HepG2 (cell line): Measurements from ENCODE around the gene ATP2C2. TPM values are rescaled to one million over a fixed set of nuclear protein-coding genes. Genes with fewer than 3 reads are reported as not detected.

ENCODE experiments used
- CHCHD3 ChIP-seq: sonication (generic); formaldehyde crosslinking; IDR thresholded peaks from 2 replicates; pipeline ENCODE4 v1.8.0; 2022; ENCODE audit warnings: mild to moderate bottlenecking, missing genetic modification reagents, moderate library complexity
- DBP ChIP-seq: sonication (generic); formaldehyde crosslinking; IDR thresholded peaks from 2 replicates; pipeline ENCODE4 v1.4.0; 2020; ENCODE audit warnings: missing genetic modification reagents; ENCODE audit errors: not compliant biosample characterization
- DDIT3 ChIP-seq: sonication (generic); formaldehyde crosslinking; IDR thresholded peaks from 2 replicates; pipeline ENCODE4 v1.4.0; 2020; ENCODE audit warnings: mild to moderate bottlenecking, missing genetic modification reagents
- ELF4 ChIP-seq: sonication (generic); formaldehyde crosslinking; IDR thresholded peaks from 2 replicates; pipeline ENCODE4 v1.5.0; 2020; ENCODE audit warnings: missing genetic modification reagents, mild to moderate bottlenecking, moderate library complexity, borderline replicate concordance
- FOXA1 ChIP-seq, 2 experiments: fragments of 450-650 bp in 1 of 2; sonication (generic) in 1 of 2; formaldehyde crosslinking in 1 of 2; IDR thresholded peaks; 2 replicates each; pipeline versions ENCODE4 v1.4.0 to v1.6.1; 2016 to 2020; ENCODE audit warnings: missing genetic modification reagents in 1 of 2
- MYNN ChIP-seq: sonication (generic); formaldehyde crosslinking; IDR thresholded peaks from 2 replicates; pipeline ENCODE4 v1.4.0; 2020; ENCODE audit warnings: mild to moderate bottlenecking, low read depth, missing genetic modification reagents
- PAX8 ChIP-seq: sonication (generic); formaldehyde crosslinking; IDR thresholded peaks from 2 replicates; pipeline ENCODE4 v1.8.0; 2022; ENCODE audit warnings: mild to moderate bottlenecking, missing genetic modification reagents, borderline replicate concordance
- PAXIP1 ChIP-seq: sonication (generic); formaldehyde crosslinking; conservative IDR thresholded peaks from 2 replicates; pipeline ENCODE4 v1.4.0; 2020; ENCODE audit warnings: mild to moderate bottlenecking, missing genetic modification reagents, moderate library complexity
- PITX1 ChIP-seq: sonication (generic); formaldehyde crosslinking; IDR thresholded peaks from 2 replicates; pipeline ENCODE4 v1.5.1; 2020; ENCODE audit warnings: mild to moderate bottlenecking, missing genetic modification reagents
- POGZ ChIP-seq: sonication (generic); formaldehyde crosslinking; IDR thresholded peaks from 2 replicates; pipeline ENCODE4 v1.4.0; 2020; ENCODE audit warnings: mild to moderate bottlenecking, missing genetic modification reagents
- SOX13 ChIP-seq, 3 experiments: fragments of 450-650 bp in 1 of 3; sonication (generic) in 1 of 3; formaldehyde crosslinking in 1 of 3; IDR thresholded peaks in 2 of 3; conservative IDR thresholded peaks in 1 of 3; 2 replicates each; pipeline versions ENCODE4 v1.5.0 to v1.6.1; 2016 to 2020; ENCODE audit warnings: antibody characterized with exemption in 1 of 3, mild to moderate bottlenecking in 1 of 3, missing compliant biosample characterization in 1 of 3, missing genetic modification reagents in 1 of 3, moderate library complexity in 1 of 3
- TBL1XR1 ChIP-seq: fragments of 150-350 bp; IDR thresholded peaks from 2 replicates; pipeline ENCODE4 v1.6.1; 2014; ENCODE audit warnings: borderline replicate concordance, low read length; ENCODE audit not compliant: partially characterized antibody
- TBX2 ChIP-seq: sonication (generic); formaldehyde crosslinking; IDR thresholded peaks from 2 replicates; pipeline ENCODE4 v1.5.0; 2020; ENCODE audit warnings: missing genetic modification reagents, mild to moderate bottlenecking, borderline replicate concordance
- ZFP91 ChIP-seq: sonication (generic); formaldehyde crosslinking; IDR thresholded peaks from 2 replicates; pipeline ENCODE4 v1.9.0; 2022; ENCODE audit warnings: missing genetic modification reagents, mild to moderate bottlenecking, borderline replicate concordance
- ZNF101 ChIP-seq: sonication (generic); formaldehyde crosslinking; IDR thresholded peaks from 2 replicates; pipeline ENCODE4 v1.4.0; 2020; ENCODE audit warnings: mild to moderate bottlenecking, low read depth, missing genetic modification reagents, borderline replicate concordance
- ZNF205 ChIP-seq: IDR thresholded peaks from 2 replicates; pipeline ENCODE4 v1.6.1; 2018; ENCODE audit warnings: missing biosample characterization, missing genetic modification reagents
- ZNF292 ChIP-seq: sonication (generic); formaldehyde crosslinking; IDR thresholded peaks from 2 replicates; pipeline ENCODE4 v1.8.1; 2022; ENCODE audit warnings: mild to moderate bottlenecking, low read depth, missing genetic modification reagents, borderline replicate concordance
- ZNF350 ChIP-seq: sonication (generic); formaldehyde crosslinking; IDR thresholded peaks from 2 replicates; pipeline ENCODE4 v1.4.0; 2020; ENCODE audit warnings: mild to moderate bottlenecking, low read depth, missing genetic modification reagents, borderline replicate concordance
- ZNF431 ChIP-seq: sonication (generic); formaldehyde crosslinking; IDR thresholded peaks from 2 replicates; pipeline ENCODE4 v1.9.0; 2022; ENCODE audit warnings: missing genetic modification reagents, low read depth, mild to moderate bottlenecking, borderline replicate concordance
- ZNF768 ChIP-seq: sonication (generic); formaldehyde crosslinking; IDR thresholded peaks from 2 replicates; pipeline ENCODE4 v1.4.0; 2020; ENCODE audit warnings: missing genetic modification reagents
- ZNF883 ChIP-seq: sonication (generic); formaldehyde crosslinking; IDR thresholded peaks from 2 replicates; pipeline ENCODE4 v1.5.1; 2020; ENCODE audit warnings: mild to moderate bottlenecking, missing genetic modification reagents; ENCODE audit errors: not compliant biosample characterization
- polyA plus RNA-seq, 8 experiments: library from polyadenylated mRNA; depleted of rRNA in 3 of 8; stranded (reverse) in 7 of 8; unstranded in 1 of 8; fragments of >200 nt; fragmentation: Illumina TruSeq in 4 of 8; extraction: Trizol in 4 of 8; gene quantifications; 2 replicates each; pipeline versions ENCODE4 v1.2.1 to v1.2.3, GENCODE V29; 2011 to 2016; ENCODE audit warnings: low read depth in 4 of 8, missing spikeins in 1 of 8, mixed read lengths in 1 of 8; ENCODE audit not compliant: insufficient read depth in 1 of 8
- total RNA-seq, 5 experiments: library from RNA; depleted of rRNA; stranded (reverse); fragments of >200 nt; fragmentation: Illumina TruSeq; extraction: Trizol; gene quantifications; 2 replicates each; pipeline ENCODE4 v1.2.3, GENCODE V29; 2016; ENCODE audit warnings: low read depth in 1 of 5

ATP2C2 gene
- total and polyA plus RNA-seq, 2 of the 13 experiments (the other 11 are each of a cell fraction or from before 2014, with no cell fraction given), result 0.07 TPM; not detected in 1

- no peak for TF ChIP-seq ZNF101 (CRISPR knock-in tag)
- no peak for TF ChIP-seq MYNN (CRISPR knock-in tag)
- TF ChIP-seq ZNF768 (CRISPR knock-in tag), result no peak
- TF ChIP-seq ZNF431 (CRISPR knock-in tag), result no peak
- no peak for TF ChIP-seq CHCHD3 (CRISPR knock-in tag)
- no peak for TF ChIP-seq ZNF350 (CRISPR knock-in tag)
- TF ChIP-seq ZNF205 (CRISPR knock-in tag), result no peak
- no peak for TF ChIP-seq ZNF292 (CRISPR knock-in tag)
- TF ChIP-seq ELF4 (CRISPR knock-in tag), result no peak
- no peak for TF ChIP-seq TBL1XR1
- TF ChIP-seq PITX1 (CRISPR knock-in tag), result 0 out of 2 replicates have a peak, but pooled peaks have one; percentile 11
- 0 out of 2 replicates have a peak, but pooled peaks have one; percentile 21 for TF ChIP-seq ZFP91 (CRISPR knock-in tag)
- no peak for TF ChIP-seq POGZ (CRISPR knock-in tag)
- TF ChIP-seq TBX2 (CRISPR knock-in tag), result peak; percentile 20; the same call in 1 of the 2 replicates
- TF ChIP-seq FOXA1 (IDR thresholded peaks at IDR 0.05), result no peak
- 0 out of 2 replicates have a peak, but pooled peaks have one; percentile 22 for TF ChIP-seq FOXA1 (CRISPR knock-in tag; IDR thresholded peaks at IDR 0.05)
- TF ChIP-seq DDIT3 (CRISPR knock-in tag), result no peak
- TF ChIP-seq SOX13 (IDR thresholded peaks at IDR 0.05), result no peak
- peak in 1 of 2 experiments; percentile 71; a peak in 1 of 4 replicates for TF ChIP-seq SOX13 (CRISPR knock-in tag; conservative IDR thresholded peaks at IDR 0.05 in 1 of 2, IDR thresholded peaks at IDR 0.05 in 1 of 2)
- TF ChIP-seq PAX8 (CRISPR knock-in tag), result no peak
- no peak for TF ChIP-seq DBP (CRISPR knock-in tag)
- TF ChIP-seq ZNF883, result no peak
- peak; percentile 36; the same call in 1 of the 2 replicates for TF ChIP-seq PAXIP1 (CRISPR knock-in tag)
These were observed 9.6 kb upstream of the ATP2C2 start (continued) for GRCh38 chr16:84358601-84359295.
